Choroid plexus epithelial cell (primary cell): ENCODE results near the gene SH3RF2.

Experiments used
- DNase-seq: peaks from one replicate; pipeline ENCODE4 v3.0.0-alpha.2; 2010; ENCODE audit warnings: low read depth
- H3K4me3 ChIP-seq: 2 replicates; pipeline ENCODE4 v1.5.1; 2011; ENCODE audit warnings: low read depth, mild to moderate bottlenecking, control low read depth, low read length, moderate library complexity
- CTCF ChIP-seq: conservative IDR thresholded peaks from 2 replicates; pipeline ENCODE4 v1.5.1; 2011; ENCODE audit warnings: low read depth, mild to moderate bottlenecking, control low read depth, inconsistent platforms, low read length, moderate library complexity

SH3RF2 gene

GRCh38 chr5:146025681-146026080 is 89.3 kb downstream of the SH3RF2 start:
- DNase-seq: no peak
- H3K4me3 ChIP-seq: no peak overlapping the region
- TF ChIP-seq CTCF: no peak

GRCh38 chr5:146026307-146027010 is 90.1 kb downstream of the SH3RF2 start:
- H3K4me3 ChIP-seq: no peak overlapping the region
- DNase-seq: no peak
- TF ChIP-seq CTCF: no peak

GRCh38 chr5:146027751-146028150 is 91.4 kb downstream of the SH3RF2 start:
- no peak overlapping the region for H3K4me3 ChIP-seq
- no peak for DNase-seq
- TF ChIP-seq CTCF: no peak

GRCh38 chr5:146032911-146033310 is 96.5 kb downstream of the SH3RF2 start:
- no peak overlapping the region for H3K4me3 ChIP-seq
- DNase-seq: no peak
- TF ChIP-seq CTCF: no peak

- no peak for DNase-seq
- no peak for TF ChIP-seq CTCF
Measured at GRCh38 chr5:146034127-146034526, 97.7 kb downstream of the SH3RF2 start.

GRCh38 chr5:146034605-146035004 is 98.2 kb downstream of the SH3RF2 start:
- H3K4me3 ChIP-seq: no peak overlapping the region
- DNase-seq: no peak
- no peak for TF ChIP-seq CTCF

More at GRCh38 chr5:146034127-146034526, 97.7 kb downstream of the SH3RF2 start:
- no peak overlapping the region for H3K4me3 ChIP-seq

- no peak for DNase-seq
- TF ChIP-seq CTCF: no peak
- H3K4me3 ChIP-seq: no peak overlapping the region
Measured at GRCh38 chr5:146039420-146039819, 103.0 kb downstream of the SH3RF2 start.
